Thoracic aorta (tissue), 2 donors: ENCODE results near the gene PAM. TPM values are rescaled to one million over a fixed set of nuclear protein-coding genes. Genes with fewer than 3 reads are reported as not detected.
"Not testable (repeated sequence)": the region's sequence is repeated elsewhere in the genome, so short reads cannot be mapped to it uniquely, and the experiment has no call there.

Source experiments
- ATAC-seq: fragments of 150-250 bp; one replicate; pipeline ENCODE4 v1.8.0; 2017; ENCODE audit warnings: low read depth; ENCODE audit not compliant: insufficient number of reproducible peaks, low FRiP score
- DNase-seq: peaks from one replicate; pipeline ENCODE4 v3.0.0-alpha.2; 2020; ENCODE audit warnings: low spot score
- H3K27ac ChIP-seq, 2 donors: fragments of 200-600 bp; sonication (generic); 1 replicate in 1 of 2; 2 replicates in 1 of 2; pipeline ENCODE4 v1.5.1; 2016; ENCODE audit warnings: mild to moderate bottlenecking in 2 of 2, moderate library complexity in 2 of 2
- H3K27me3 ChIP-seq: fragments of 200-600 bp; sonication (generic); replicated peaks from 2 replicates; pipeline ENCODE4 v1.6.0; 2016; ENCODE audit warnings: mild to moderate bottlenecking; ENCODE audit not compliant: insufficient read depth
- H3K36me3 ChIP-seq: fragments of 200-600 bp; sonication (generic); one replicate; pipeline ENCODE4 v1.5.1; 2016
- H3K4me1 ChIP-seq, 2 donors: fragments of 200-600 bp; sonication (generic); 1 replicate in 1 of 2; 2 replicates in 1 of 2; pipeline versions ENCODE4 v1.5.1 to v1.6.0; 2016; ENCODE audit warnings: low read depth in 2 of 2, mild to moderate bottlenecking in 1 of 2; ENCODE audit not compliant: control insufficient read depth in 1 of 2
- H3K4me3 ChIP-seq: fragments of 200-600 bp; sonication (generic); 2 replicates; pipeline ENCODE4 v1.5.1; 2016; ENCODE audit warnings: mild to moderate bottlenecking
- H3K9me3 ChIP-seq: fragments of 200-600 bp; sonication (generic); 2 replicates; pipeline ENCODE4 v1.5.1; 2016
- total RNA-seq, 2 donors: library from RNA; depleted of rRNA; stranded (reverse); fragments of >200 nt; gene quantifications; one replicate each; pipeline versions ENCODE4 v1.1.0 to v1.2.3, GENCODE V29; 2016
- TF ChIP-seq, protein P1 (sequence below): fragments of 200-600 bp; sonication (generic); IDR thresholded peaks from one replicate; pipeline ENCODE4 v1.5.1; 2019; ENCODE audit warnings: antibody characterized with exemption

The PAM gene
- total RNA-seq, 2 donors from 2014 or later: 571 to 806 TPM

DNA sequence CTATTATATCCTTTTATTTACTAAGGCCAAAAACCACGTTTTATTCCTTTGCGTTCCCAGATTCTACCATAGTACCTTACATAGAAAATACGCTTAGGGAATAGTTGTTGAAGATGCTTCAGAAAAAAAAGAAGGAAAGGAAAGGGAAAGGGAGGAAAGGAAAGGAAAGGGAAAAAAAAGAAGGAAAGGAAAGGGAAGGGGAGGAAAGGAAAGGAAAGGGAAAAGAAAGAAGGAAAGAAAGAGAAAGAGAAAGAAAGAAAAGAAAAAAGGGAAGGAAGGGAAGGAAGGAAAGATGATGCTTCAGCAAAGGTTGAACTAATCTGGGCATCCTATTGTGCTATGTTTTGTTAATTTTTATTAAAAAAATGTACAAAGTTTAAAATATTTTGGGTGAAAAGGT is 233.4 kb downstream of the PAM start:
- DNase-seq: no peak
- Histone ChIP-seq H3K27ac (no peak overlapping the region), H3K4me1 (peaks cover 8% of the 10 kb centered on the region in 2 donors), H3K36me3 (no peaks in the 10 kb centered on the region), H3K9me3 (no peaks in the 10 kb centered on the region), H3K27me3 (no peaks in the 10 kb centered on the region), H3K4me3 (no peak overlapping the region)
- TF ChIP-seq, protein P1, sequence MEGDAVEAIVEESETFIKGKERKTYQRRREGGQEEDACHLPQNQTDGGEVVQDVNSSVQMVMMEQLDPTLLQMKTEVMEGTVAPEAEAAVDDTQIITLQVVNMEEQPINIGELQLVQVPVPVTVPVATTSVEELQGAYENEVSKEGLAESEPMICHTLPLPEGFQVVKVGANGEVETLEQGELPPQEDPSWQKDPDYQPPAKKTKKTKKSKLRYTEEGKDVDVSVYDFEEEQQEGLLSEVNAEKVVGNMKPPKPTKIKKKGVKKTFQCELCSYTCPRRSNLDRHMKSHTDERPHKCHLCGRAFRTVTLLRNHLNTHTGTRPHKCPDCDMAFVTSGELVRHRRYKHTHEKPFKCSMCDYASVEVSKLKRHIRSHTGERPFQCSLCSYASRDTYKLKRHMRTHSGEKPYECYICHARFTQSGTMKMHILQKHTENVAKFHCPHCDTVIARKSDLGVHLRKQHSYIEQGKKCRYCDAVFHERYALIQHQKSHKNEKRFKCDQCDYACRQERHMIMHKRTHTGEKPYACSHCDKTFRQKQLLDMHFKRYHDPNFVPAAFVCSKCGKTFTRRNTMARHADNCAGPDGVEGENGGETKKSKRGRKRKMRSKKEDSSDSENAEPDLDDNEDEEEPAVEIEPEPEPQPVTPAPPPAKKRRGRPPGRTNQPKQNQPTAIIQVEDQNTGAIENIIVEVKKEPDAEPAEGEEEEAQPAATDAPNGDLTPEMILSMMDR: no peak
- ATAC-seq: no peak

DNA sequence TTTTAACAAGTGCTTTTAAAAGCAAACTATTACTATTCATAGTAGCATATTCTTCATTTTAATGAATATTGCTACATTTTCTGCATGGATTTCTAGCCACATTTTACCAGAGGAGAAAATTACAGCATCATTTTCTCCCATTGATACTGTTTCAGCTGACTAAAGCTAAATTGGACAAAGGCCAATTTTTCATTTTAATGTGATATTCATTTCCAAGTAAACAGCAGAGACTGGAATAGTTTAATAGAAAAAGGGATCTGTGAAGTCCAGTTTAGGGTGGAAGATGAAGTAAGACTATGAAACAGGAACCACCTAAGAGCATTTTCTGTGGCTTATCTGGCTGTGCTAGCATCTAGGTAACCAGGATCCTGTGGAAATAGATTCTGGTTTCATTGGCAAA is 236.7 kb downstream of the PAM start:
- TF ChIP-seq, protein P1: no peak
- no peak for DNase-seq
- no peaks in the 10 kb centered on the region for H3K36me3 ChIP-seq
- H3K27me3 ChIP-seq: no peaks in the 10 kb centered on the region
- no peak for ATAC-seq
- H3K27ac ChIP-seq: no peak overlapping the region
- H3K4me3 ChIP-seq: no peak overlapping the region
- H3K9me3 ChIP-seq: no peaks in the 10 kb centered on the region
- peaks cover 8 to 16% of the 10 kb centered on the region in 2 donors for H3K4me1 ChIP-seq

DNA sequence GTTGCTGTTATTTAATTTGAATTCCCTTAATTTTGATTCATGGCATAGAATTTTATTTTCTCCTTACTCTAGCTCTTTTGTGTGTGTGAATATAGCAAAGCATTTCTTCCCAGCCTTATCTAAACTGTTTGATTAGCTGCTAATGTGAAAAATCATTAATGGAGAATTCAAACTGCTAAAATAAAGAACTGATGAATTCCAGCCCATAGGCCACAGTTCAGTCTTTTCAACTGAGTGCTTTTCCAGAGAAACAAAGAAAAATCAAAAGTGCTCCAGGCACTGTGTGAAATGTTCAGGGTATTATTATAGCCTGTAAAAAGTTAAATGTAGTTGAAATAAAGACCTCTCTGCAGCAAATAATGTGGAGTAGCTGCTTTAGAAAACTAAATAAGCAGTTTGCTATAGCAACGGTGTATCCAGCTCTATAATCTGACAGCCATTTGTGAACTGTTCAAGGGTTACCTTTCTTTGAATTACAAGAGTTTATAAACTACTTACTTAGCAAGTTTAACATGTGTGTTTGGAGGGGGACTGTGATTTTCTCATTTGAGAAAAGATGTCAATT is 241.0 kb downstream of the PAM start:
- Histone ChIP-seq H3K4me1 (peaks cover 6 to 16% of the 10 kb centered on the region in 2 donors), H3K4me3 (no peak overlapping the region), H3K27ac (no peak overlapping the region), H3K36me3 (no peaks in the 10 kb centered on the region), H3K9me3 (no peaks in the 10 kb centered on the region), H3K27me3 (no peaks in the 10 kb centered on the region)
- DNase-seq (no peak), ATAC-seq (no peak)
- TF ChIP-seq, protein P1: no peak

DNA sequence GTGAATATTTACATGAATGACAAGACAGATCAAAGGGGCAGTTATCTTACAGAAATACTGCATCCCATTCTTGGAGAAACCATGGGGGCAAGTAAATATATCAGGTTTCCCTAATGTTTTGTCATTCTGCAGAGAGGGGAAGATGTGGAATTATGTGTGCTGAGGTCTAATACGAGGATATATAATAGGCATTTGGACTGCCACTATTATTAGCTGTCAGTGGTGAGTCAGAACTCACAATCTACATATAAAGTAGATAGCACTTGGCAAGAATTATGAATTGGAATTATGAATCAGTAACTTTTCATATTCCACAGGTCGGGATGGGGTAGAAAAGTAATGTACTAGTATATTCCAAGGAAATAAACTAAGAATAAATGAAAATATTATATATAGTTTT is 243.1 kb downstream of the PAM start:
- no peak overlapping the region for H3K27ac ChIP-seq
- peaks cover 0 to 9% of the 10 kb centered on the region in 2 donors for H3K4me1 ChIP-seq
- no peak overlapping the region for H3K4me3 ChIP-seq
- no peaks in the 10 kb centered on the region for H3K36me3 ChIP-seq
- H3K27me3 ChIP-seq: no peaks in the 10 kb centered on the region
- DNase-seq: no peak
- TF ChIP-seq, protein P1: no peak
- no peaks in the 10 kb centered on the region for H3K9me3 ChIP-seq
- no peak for ATAC-seq

DNA sequence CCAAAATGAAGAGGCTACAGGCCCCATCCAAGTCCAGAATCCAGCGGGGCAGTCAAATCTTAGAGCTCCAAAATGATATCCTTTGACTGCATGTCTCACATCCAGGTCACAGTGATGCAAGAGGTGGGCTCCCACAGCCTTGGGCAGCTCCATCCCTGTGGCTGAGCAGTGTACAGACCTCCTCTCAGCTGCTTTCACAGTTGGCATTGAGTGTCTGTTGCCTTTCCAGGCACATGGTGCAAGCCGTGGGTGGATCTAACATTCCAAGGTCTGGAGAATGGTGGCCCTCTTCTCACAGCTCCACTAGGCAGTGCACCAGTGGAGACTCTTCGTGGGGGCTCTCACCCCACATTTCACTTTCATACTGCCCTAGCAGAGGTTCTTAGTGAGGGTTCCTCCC is 244.1 kb downstream of the PAM start:
- Histone ChIP-seq H3K4me3 (no peak overlapping the region), H3K4me1 (peaks cover 0 to 6% of the 10 kb centered on the region in 2 donors), H3K27me3 (no peaks in the 10 kb centered on the region), H3K27ac (no peak overlapping the region), H3K9me3 (no peaks in the 10 kb centered on the region), H3K36me3 (no peaks in the 10 kb centered on the region)
- TF ChIP-seq, protein P1: no peak
- ATAC-seq (no peak), DNase-seq (no peak)

DNA sequence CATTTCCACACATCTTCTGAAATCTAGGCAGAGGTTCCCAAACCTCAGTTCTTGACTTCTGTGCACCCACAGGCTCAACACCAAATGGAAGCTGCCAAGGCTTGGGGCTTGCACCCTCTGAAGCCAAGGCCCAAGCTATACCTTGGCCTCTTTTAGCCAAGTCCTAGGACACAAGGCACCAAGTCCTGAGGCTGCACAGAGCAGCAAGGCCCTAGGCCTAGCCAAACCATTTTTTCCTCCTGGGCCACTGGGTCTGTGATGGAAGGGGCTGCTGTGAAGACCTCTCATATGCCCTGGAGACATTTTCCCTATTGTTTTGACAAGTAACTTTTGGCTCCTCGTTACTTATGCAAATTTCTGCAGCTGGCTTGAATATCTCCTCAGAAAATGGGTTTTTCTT is 244.5 kb downstream of the PAM start:
- H3K27ac ChIP-seq, ATAC-seq, H3K36me3 ChIP-seq, H3K27me3 ChIP-seq, H3K4me3 ChIP-seq, DNase-seq, H3K9me3 ChIP-seq, H3K4me1 ChIP-seq: not testable (repeated sequence)
